DOHH2 (cell line): ENCODE data around the gene ACER3.
"Not testable (repeated sequence)": the region's sequence is repeated elsewhere in the genome, so short reads cannot be mapped to it uniquely, and the experiment has no call there.

Experiments used
- H3F3A ChIP-seq: fragments of 200-600 bp; sonication (generic), shearing (Covaris generic); 2 replicates; pipeline ENCODE4 v1.6.0; 2016; ENCODE audit warnings: antibody characterized with exemption, mild to moderate bottlenecking; ENCODE audit not compliant: control insufficient read depth, insufficient read depth
- H3K27ac ChIP-seq: fragments of 200-600 bp; sonication (generic); 2 replicates; pipeline ENCODE4 v1.5.1; 2014; ENCODE audit warnings: low read depth, mild to moderate bottlenecking, low read length, moderate library complexity
- H3K27me3 ChIP-seq: fragments of 200-600 bp; sonication (generic); 2 replicates; pipeline ENCODE4 v1.6.1; 2014; ENCODE audit warnings: mild to moderate bottlenecking, low read length, mixed read lengths; ENCODE audit not compliant: control insufficient read depth
- H3K36me3 ChIP-seq: fragments of 200-600 bp; sonication (generic); 2 replicates; pipeline ENCODE4 v1.6.1; 2014; ENCODE audit warnings: mild to moderate bottlenecking, low read length, moderate library complexity, mixed read lengths; ENCODE audit not compliant: control insufficient read depth
- H3K4me1 ChIP-seq: fragments of 200-600 bp; sonication (generic); 2 replicates; pipeline ENCODE4 v1.6.1; 2014; ENCODE audit warnings: mild to moderate bottlenecking, low read length, mixed read lengths; ENCODE audit not compliant: control insufficient read depth
- H3K4me2 ChIP-seq: fragments of 200-600 bp; sonication (generic); 2 replicates; pipeline ENCODE4 v1.6.0; 2014; ENCODE audit warnings: mild to moderate bottlenecking, low read length, moderate library complexity
- H3K4me3 ChIP-seq: fragments of 200-600 bp; sonication (generic); 2 replicates; pipeline ENCODE4 v1.5.1; 2014; ENCODE audit warnings: mild to moderate bottlenecking, low read length, mixed read lengths
- H3K79me2 ChIP-seq: fragments of 200-600 bp; sonication (generic); 2 replicates; pipeline ENCODE4 v1.6.1; 2014; ENCODE audit warnings: mild to moderate bottlenecking, low read length, mixed read lengths; ENCODE audit not compliant: control insufficient read depth
- H3K9me2 ChIP-seq: fragments of 200-600 bp; sonication (generic); replicated peaks from 2 replicates; pipeline ENCODE4 v1.6.1; 2014; ENCODE audit warnings: mild to moderate bottlenecking, low read length, mixed read lengths; ENCODE audit not compliant: control insufficient read depth
- H3K9me3 ChIP-seq: fragments of 200-600 bp; sonication (generic); 2 replicates; pipeline ENCODE4 v1.6.1; 2014; ENCODE audit warnings: antibody characterized with exemption, low read length, mixed read lengths; ENCODE audit not compliant: control insufficient read depth, insufficient read depth
- H4K20me1 ChIP-seq: fragments of 200-600 bp; sonication (generic); 2 replicates; pipeline ENCODE4 v1.6.0; 2014; ENCODE audit warnings: low read depth, mild to moderate bottlenecking, antibody characterized with exemption, low read length, moderate library complexity; ENCODE audit not compliant: control insufficient read depth, insufficient read depth
- EZH2phosphoT487 ChIP-seq: fragments of 200-600 bp; sonication (generic); IDR thresholded peaks from 2 replicates; pipeline ENCODE4 v1.6.1; 2017; ENCODE audit warnings: borderline replicate concordance, mild to moderate bottlenecking, antibody characterized with exemption, low read length, moderate library complexity, mixed read lengths
- TF ChIP-seq, protein P1 (sequence below): fragments of 200-600 bp; sonication (generic); IDR thresholded peaks from one replicate; pipeline ENCODE4 v1.5.1; 2014; ENCODE audit warnings: antibody characterized with exemption, mild to moderate bottlenecking, low read depth, low read length; ENCODE audit not compliant: poor library complexity, severe bottlenecking

The ACER3 gene

DNA sequence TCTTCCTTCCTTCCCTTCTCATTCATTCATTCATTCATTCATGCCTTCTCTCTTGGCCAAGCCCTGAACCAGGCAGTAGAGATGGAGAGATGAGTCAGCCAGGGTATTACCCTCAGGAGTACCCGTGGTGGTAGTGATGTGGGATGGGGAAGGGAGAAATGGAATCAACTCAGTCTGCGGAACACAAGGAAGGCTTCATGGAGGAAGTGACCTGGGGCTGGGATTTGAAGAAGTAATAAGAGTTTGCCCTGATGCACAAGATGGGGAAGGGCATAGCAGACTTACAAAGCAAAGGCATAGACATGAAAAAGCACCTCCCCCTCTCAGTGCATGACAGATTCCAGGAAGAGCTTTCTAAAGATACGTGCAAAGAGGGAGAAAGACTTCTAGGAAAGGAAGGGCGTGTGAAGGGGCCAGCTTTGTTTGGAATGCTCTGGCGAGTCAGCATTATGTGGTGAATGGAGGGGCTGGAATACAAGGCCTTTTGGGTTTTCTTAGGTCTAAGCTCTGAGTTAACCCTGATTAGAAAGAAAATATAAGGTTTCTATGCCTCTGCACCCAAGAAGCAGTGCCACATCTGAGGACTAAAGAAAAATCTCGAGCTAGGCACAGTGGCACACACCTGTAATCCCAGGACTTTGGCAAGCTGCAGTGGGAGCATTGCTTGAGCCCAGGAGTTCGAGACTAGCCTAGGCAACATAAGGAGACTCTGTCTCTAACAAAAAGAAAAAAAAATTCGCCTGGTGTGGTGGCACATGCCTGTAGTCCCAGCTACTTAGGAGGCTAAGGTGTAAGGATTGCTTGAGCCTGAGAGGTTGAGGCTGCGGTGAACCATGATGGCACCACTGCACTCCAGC lies 36.4 kb upstream of the ACER3 start:
- Histone ChIP-seq H3K79me2 (no peaks in the 10 kb centered on the region), H3K4me1 (peaks cover 26% of the 10 kb centered on the region), H3K9me2 (no peaks in the 10 kb centered on the region), H3K36me3 (no peaks in the 10 kb centered on the region), H3K4me3 (no peak overlapping the region), H3K9me3 (no peaks in the 10 kb centered on the region; the same call in 1 of the 2 replicates), H4K20me1 (no peaks in the 10 kb centered on the region), H3F3A (no peaks in the 10 kb centered on the region), H3K4me2 (no peak overlapping the region), H3K27ac (no peak overlapping the region), H3K27me3 (no peaks in the 10 kb centered on the region)
- TF ChIP-seq, protein P1, sequence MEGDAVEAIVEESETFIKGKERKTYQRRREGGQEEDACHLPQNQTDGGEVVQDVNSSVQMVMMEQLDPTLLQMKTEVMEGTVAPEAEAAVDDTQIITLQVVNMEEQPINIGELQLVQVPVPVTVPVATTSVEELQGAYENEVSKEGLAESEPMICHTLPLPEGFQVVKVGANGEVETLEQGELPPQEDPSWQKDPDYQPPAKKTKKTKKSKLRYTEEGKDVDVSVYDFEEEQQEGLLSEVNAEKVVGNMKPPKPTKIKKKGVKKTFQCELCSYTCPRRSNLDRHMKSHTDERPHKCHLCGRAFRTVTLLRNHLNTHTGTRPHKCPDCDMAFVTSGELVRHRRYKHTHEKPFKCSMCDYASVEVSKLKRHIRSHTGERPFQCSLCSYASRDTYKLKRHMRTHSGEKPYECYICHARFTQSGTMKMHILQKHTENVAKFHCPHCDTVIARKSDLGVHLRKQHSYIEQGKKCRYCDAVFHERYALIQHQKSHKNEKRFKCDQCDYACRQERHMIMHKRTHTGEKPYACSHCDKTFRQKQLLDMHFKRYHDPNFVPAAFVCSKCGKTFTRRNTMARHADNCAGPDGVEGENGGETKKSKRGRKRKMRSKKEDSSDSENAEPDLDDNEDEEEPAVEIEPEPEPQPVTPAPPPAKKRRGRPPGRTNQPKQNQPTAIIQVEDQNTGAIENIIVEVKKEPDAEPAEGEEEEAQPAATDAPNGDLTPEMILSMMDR, result no peak
- TF ChIP-seq EZH2phosphoT487, result no peak

DNA sequence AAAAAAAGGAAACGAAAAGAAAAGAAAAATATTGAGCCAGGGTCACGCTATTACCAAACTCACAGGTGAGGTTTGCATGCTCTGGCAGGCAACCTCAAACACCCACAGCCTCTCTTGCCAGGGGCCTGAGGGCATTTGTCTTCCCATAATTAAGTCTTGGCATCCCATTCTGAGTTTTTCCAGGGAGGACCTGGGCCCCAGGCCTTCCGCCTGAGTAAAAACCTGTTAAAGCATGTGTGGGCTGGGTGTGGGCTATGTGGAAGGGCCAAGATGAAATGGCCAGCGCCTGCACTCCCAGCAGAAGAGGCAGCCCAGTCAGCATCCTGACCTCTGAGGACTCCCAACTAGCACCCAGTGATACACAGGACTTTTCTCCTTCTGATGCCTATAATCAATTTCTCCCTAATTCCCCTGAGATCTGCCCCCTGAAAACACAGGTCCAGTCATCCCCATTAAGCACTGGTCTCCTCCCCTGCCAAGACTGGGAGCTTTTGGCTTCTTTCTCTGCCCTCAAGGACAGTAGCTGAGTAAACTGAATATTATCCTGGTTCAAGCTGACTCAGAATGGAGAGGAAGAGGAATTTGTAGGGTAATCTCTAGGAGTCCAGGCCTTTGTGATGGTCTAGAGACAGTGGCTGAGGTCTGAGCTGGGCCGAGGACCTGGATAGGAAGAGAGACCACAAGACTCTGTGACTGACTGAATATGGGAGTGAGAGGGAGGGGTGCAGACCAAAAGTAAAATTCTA lies 35.6 kb upstream of the ACER3 start:
- no peaks in the 10 kb centered on the region for H3K9me2 ChIP-seq
- no peaks in the 10 kb centered on the region for H4K20me1 ChIP-seq
- H3K36me3 ChIP-seq, result no peaks in the 10 kb centered on the region
- no peak overlapping the region for H3K4me3 ChIP-seq
- H3K79me2 ChIP-seq, result no peaks in the 10 kb centered on the region
- H3K4me1 ChIP-seq, result peaks cover 26% of the 10 kb centered on the region
- H3F3A ChIP-seq, result no peaks in the 10 kb centered on the region
- H3K27me3 ChIP-seq, result no peaks in the 10 kb centered on the region
- TF ChIP-seq EZH2phosphoT487, result no peak
- TF ChIP-seq, protein P1, result no peak
- no peak overlapping the region for H3K27ac ChIP-seq
- no peaks in the 10 kb centered on the region for H3K9me3 ChIP-seq
- no peak overlapping the region for H3K4me2 ChIP-seq

DNA sequence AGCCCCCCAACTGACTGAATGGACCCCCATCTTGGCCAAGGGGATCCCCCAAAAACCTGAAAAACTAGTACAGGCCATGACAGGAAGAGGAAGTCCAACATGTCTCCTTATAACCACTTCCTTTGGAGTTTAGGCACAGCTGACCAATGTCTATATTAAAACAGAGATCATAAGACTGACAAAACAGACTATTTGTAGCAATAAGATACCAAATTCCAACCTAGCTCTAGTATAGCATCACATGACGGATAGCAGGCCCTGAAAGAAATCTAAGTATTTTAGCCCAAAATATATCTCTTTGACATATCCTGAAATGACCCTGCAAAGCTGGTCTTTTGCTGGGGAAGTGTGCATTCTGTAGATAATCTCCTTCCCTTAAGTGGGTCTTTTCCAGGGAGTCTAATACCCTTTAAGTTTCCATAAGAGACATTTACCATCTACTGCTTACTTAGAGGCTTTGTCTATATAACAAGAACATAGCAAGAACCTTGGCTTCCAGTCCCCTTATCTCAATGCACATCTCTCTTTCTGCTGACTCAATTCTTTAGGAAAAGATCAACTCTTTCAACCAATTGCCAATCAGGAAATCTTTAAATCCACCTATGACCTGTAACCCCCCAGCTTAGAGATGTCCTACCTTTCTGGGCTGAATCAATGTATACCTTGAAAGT lies 34.9 kb upstream of the ACER3 start:
- Histone ChIP-seq H3K36me3 (no peaks in the 10 kb centered on the region), H3K9me2 (no peaks in the 10 kb centered on the region), H4K20me1 (no peaks in the 10 kb centered on the region), H3K27ac (no peak overlapping the region), H3F3A (no peaks in the 10 kb centered on the region), H3K4me1 (peaks cover 26% of the 10 kb centered on the region), H3K4me2 (no peak overlapping the region), H3K4me3 (no peak overlapping the region), H3K79me2 (no peaks in the 10 kb centered on the region), H3K27me3 (no peaks in the 10 kb centered on the region), H3K9me3 (no peaks in the 10 kb centered on the region)
- TF ChIP-seq, protein P1, result no peak

DNA sequence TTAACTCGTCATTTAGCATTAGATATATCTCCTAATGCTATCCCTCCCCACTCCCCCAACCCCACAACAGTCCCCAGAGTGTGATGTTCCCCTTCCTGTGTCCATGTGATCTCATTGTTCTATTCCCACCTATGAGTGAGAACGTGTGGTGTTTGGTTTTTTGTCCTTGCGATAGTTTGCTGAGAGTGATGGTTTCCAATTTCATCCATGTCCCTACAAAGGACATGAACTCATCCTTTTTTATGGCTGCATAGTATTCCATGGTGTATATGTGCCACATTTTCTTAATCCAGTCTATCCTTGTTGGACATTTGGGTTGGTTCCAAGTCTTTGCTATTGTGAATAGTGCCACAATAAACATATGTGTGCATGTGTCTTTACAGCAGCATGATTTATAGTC lies 34.2 kb upstream of the ACER3 start:
- H3K36me3 ChIP-seq, H4K20me1 ChIP-seq, H3K9me2 ChIP-seq, H3K4me3 ChIP-seq, H3K79me2 ChIP-seq, H3K4me2 ChIP-seq, H3F3A ChIP-seq, H3K27ac ChIP-seq, H3K9me3 ChIP-seq, H3K27me3 ChIP-seq: not testable (repeated sequence)
- peaks cover 26% of the 10 kb centered on the region for H3K4me1 ChIP-seq

DNA sequence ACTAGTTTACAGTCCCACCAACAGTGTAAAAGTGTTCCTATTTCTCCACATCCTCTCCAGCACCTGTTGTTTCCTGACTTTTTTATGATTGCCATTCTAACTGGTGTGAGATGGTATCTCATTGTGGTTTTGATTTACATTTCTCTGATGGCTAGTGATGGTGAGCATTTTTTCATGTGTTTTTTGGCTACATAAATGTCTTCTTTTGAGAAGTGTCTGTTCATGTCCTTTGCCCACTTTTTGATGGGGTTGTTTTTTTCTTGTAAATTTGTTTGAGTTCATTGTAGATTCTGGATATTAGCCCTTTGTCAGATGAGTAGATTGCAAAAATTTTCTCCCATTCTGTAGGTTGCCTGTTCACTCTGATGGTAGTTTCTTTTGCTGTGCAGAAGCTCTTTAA lies 33.7 kb upstream of the ACER3 start:
- not testable (repeated sequence) for H3K9me3 ChIP-seq, H3K36me3 ChIP-seq, H3K4me2 ChIP-seq, H3F3A ChIP-seq, H3K9me2 ChIP-seq, H3K27ac ChIP-seq, H3K27me3 ChIP-seq, H3K4me3 ChIP-seq, H3K79me2 ChIP-seq, H4K20me1 ChIP-seq
- H3K4me1 ChIP-seq, result peaks cover 25% of the 10 kb centered on the region
